Loucy (cell line): ENCODE data around the gene LSM3.

Experiments used
- H2AFZ ChIP-seq: fragments of 200-600 bp; sonication (generic); 2 replicates; pipeline ENCODE4 v1.6.0; 2016; ENCODE audit warnings: antibody characterized with exemption, mild to moderate bottlenecking, low read length, moderate library complexity
- H3F3A ChIP-seq: fragments of 200-600 bp; 2 replicates; pipeline ENCODE4 v1.6.0; 2016; ENCODE audit warnings: antibody characterized with exemption, low read depth, mild to moderate bottlenecking
- H3K27me3 ChIP-seq: fragments of 200-600 bp; sonication (generic); 2 replicates; pipeline ENCODE4 v1.6.1; 2014; ENCODE audit warnings: low read length, mild to moderate bottlenecking; ENCODE audit not compliant: insufficient read depth, poor library complexity, severe bottlenecking
- H3K36me3 ChIP-seq: fragments of 200-600 bp; sonication (generic); 2 replicates; pipeline ENCODE4 v1.6.1; 2016; ENCODE audit warnings: low read length; ENCODE audit not compliant: insufficient read depth
- H3K4me1 ChIP-seq: fragments of 200-600 bp; sonication (generic); 2 replicates; pipeline ENCODE4 v1.5.1; 2014; ENCODE audit warnings: low read length, mild to moderate bottlenecking; ENCODE audit not compliant: insufficient read depth, poor library complexity, severe bottlenecking
- H3K4me2 ChIP-seq: fragments of 200-600 bp; sonication (generic); 2 replicates; pipeline ENCODE4 v1.6.0; 2014; ENCODE audit warnings: antibody characterized with exemption, low read length, low read depth, mild to moderate bottlenecking; ENCODE audit not compliant: poor library complexity, severe bottlenecking
- H3K4me3 ChIP-seq: fragments of 200-600 bp; sonication (generic); 2 replicates; pipeline ENCODE4 v1.5.1; 2014; ENCODE audit warnings: low read length, mild to moderate bottlenecking, mixed read lengths; ENCODE audit not compliant: poor library complexity, severe bottlenecking
- H3K79me2 ChIP-seq: fragments of 200-600 bp; sonication (generic); 2 replicates; pipeline ENCODE4 v1.6.1; 2014; ENCODE audit warnings: low read length; ENCODE audit not compliant: insufficient read depth
- H3K9ac ChIP-seq: fragments of 200-600 bp; sonication (generic); 2 replicates; pipeline ENCODE4 v1.6.0; 2014; ENCODE audit warnings: mild to moderate bottlenecking, low read depth, low read length, moderate library complexity; ENCODE audit not compliant: poor library complexity, severe bottlenecking
- H3K9me2 ChIP-seq: fragments of 200-600 bp; sonication (generic); replicated peaks from 2 replicates; pipeline ENCODE4 v1.6.1; 2016; ENCODE audit warnings: low read depth, low read length, mixed read lengths
- H3K9me3 ChIP-seq: fragments of 200-600 bp; sonication (generic); 2 replicates; pipeline ENCODE4 v1.6.1; 2014; ENCODE audit warnings: mild to moderate bottlenecking, antibody characterized with exemption, low read length, low read depth; ENCODE audit not compliant: insufficient read depth
- H4K20me1 ChIP-seq: fragments of 200-600 bp; sonication (generic); 2 replicates; pipeline ENCODE4 v1.6.0; 2014; ENCODE audit warnings: antibody characterized with exemption, low read length, mild to moderate bottlenecking; ENCODE audit not compliant: insufficient read depth, poor library complexity, severe bottlenecking
- EZH2phosphoT487 ChIP-seq: fragments of 200-600 bp; IDR thresholded peaks from 2 replicates; pipeline ENCODE4 v1.6.1; 2018; ENCODE audit warnings: antibody characterized with exemption, mild to moderate bottlenecking, moderate library complexity, borderline replicate concordance
- TF ChIP-seq, protein P1 (sequence below): fragments of 200-600 bp; sonication (generic); conservative IDR thresholded peaks from 2 replicates; pipeline ENCODE4 v1.5.1; 2014; ENCODE audit warnings: mild to moderate bottlenecking, antibody characterized with exemption, low read length

Gene LSM3

DNA sequence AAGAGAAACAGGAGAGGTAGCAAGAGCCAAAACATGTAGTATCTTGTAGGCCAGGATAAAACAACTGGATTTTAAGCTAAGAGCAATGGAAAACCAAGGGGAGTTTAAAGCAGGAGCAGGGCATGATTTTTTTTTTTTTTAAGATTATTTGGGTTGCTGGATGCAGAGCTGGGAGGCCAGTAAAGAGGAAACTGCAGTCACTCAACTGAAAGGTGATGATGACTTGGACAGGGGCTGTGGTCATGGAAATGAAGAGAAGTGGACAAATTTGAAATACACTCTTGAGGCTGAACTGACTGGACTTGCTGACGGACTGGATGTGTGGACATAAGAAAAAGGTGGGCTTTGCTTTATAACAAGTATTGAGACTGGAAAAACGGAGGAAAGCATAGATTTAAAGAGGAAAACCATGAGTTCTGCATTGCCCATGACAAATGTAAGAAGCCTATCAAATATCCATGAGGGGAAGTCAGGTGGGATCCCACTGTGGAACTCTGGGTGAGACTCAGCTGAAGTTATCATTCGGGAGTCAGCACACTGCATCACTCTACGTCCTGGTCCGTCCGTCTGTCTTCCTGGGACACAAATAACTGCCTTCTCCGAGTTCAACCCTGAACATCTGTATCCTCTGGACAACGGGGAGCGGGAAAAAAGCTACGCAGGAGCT is 904 bp upstream of the LSM3 start:
- peaks cover 27% of the 10 kb centered on the region for H4K20me1 ChIP-seq
- H3K79me2 ChIP-seq: peaks cover 65% of the 10 kb centered on the region

DNA sequence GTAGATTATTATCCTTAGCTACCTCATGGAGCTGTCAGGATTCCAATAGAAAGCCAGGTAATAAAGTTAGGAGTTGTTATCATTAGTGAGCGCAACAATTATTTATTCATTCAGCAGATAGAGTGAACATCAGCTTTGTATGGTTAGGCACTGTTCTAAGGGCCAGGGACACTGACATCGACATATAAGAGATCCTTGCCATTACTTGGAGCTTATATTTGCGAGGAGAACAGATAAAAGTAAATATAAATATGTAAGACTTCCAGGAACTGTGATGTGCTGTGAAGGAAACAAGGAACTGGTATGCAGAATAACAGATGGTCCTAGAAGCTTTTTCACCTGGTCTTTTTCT is 473 bp downstream of the LSM3 start:
- Histone ChIP-seq H3K9me3 (no peaks in the 10 kb centered on the region), H3K9ac (peak overlapping the region; percentile 99), H3K4me3 (peak overlapping the region; percentile 95), H3K4me1 (peaks cover 77% of the 10 kb centered on the region), H3K9me2 (no peaks in the 10 kb centered on the region), H3K36me3 (peaks cover 5% of the 10 kb centered on the region; the same call in 1 of the 2 replicates), H3K27me3 (peaks cover 4% of the 10 kb centered on the region), H4K20me1 (peaks cover 34% of the 10 kb centered on the region), H3K4me2 (peak overlapping the region; percentile 98), H3K79me2 (peaks cover 79% of the 10 kb centered on the region), H2AFZ (peak overlapping the region; percentile 74), H3F3A (no peaks in the 10 kb centered on the region)
- no peak for TF ChIP-seq EZH2phosphoT487
- TF ChIP-seq, protein P1, sequence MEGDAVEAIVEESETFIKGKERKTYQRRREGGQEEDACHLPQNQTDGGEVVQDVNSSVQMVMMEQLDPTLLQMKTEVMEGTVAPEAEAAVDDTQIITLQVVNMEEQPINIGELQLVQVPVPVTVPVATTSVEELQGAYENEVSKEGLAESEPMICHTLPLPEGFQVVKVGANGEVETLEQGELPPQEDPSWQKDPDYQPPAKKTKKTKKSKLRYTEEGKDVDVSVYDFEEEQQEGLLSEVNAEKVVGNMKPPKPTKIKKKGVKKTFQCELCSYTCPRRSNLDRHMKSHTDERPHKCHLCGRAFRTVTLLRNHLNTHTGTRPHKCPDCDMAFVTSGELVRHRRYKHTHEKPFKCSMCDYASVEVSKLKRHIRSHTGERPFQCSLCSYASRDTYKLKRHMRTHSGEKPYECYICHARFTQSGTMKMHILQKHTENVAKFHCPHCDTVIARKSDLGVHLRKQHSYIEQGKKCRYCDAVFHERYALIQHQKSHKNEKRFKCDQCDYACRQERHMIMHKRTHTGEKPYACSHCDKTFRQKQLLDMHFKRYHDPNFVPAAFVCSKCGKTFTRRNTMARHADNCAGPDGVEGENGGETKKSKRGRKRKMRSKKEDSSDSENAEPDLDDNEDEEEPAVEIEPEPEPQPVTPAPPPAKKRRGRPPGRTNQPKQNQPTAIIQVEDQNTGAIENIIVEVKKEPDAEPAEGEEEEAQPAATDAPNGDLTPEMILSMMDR: no peak

More for the DNA sequence above, 904 bp upstream of the LSM3 start:
- Histone ChIP-seq H3K36me3 (no peaks in the 10 kb centered on the region; the same call in 1 of the 2 replicates), H3K9me2 (no peaks in the 10 kb centered on the region), H3K4me3 (peak overlapping the region; percentile 95), H3K4me2 (peak overlapping the region; percentile 94), H3F3A (no peaks in the 10 kb centered on the region), H3K27me3 (peaks cover 4% of the 10 kb centered on the region), H3K9ac (peak overlapping the region; percentile 99), H2AFZ (peak overlapping the region; percentile 63; the same call in 1 of the 2 replicates), H3K4me1 (peaks cover 64% of the 10 kb centered on the region), H3K9me3 (no peaks in the 10 kb centered on the region)
- no peak for TF ChIP-seq EZH2phosphoT487
- TF ChIP-seq, protein P1: no peak

DNA sequence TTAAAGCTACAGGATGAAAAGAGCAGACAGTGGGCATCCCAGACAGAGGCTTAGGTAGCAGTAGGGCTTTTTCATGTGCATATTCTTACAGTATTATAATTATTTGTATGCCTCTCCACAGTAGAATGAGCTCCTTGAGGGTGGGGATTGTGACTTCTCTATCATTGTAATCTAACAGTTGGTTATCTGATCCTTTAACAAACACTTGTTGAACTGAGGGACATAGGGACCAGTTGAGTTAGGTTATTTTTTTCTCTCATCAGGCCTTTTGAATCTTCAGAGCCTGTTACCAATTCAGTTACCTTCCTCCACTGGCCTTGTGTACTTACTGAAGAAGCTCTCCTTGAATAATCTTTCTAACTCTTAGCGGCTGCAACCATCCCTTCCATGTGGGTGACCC is 1.2 kb downstream of the LSM3 start:
- Histone ChIP-seq H4K20me1 (peaks cover 32% of the 10 kb centered on the region), H3K9me3 (no peaks in the 10 kb centered on the region), H3K9ac (peak overlapping the region; percentile 99), H2AFZ (no peak overlapping the region), H3K36me3 (peaks cover 7% of the 10 kb centered on the region; the same call in 1 of the 2 replicates), H3K9me2 (no peaks in the 10 kb centered on the region), H3K79me2 (peaks cover 79% of the 10 kb centered on the region), H3K27me3 (peaks cover 4% of the 10 kb centered on the region), H3K4me3 (peak overlapping the region; percentile 95), H3K4me2 (peak overlapping the region; percentile 98), H3K4me1 (peaks cover 71% of the 10 kb centered on the region), H3F3A (no peaks in the 10 kb centered on the region)
- no peak for TF ChIP-seq EZH2phosphoT487
- TF ChIP-seq, protein P1: no peak
